ENCODE results near the gene PPP1R2.
A peak's percentile ranks its signal among the peaks of the same experiment; 100 is the strongest.

PPP1R2 gene

GRCh38 chr3:195555110-195555509 is 12.0 kb upstream of the PPP1R2 start:
- Histone ChIP-seq H3K36me3 (replicated peaks) (no peaks in the 10 kb centered on the region), H3K4me3 (no peak overlapping the region), H3K27me3 (ENCODE audit: low read depth) (0 out of 2 replicates have a peak, but pooled peaks cover 2% of the 10 kb centered on the region), H3K4me1 (no peaks in the 10 kb centered on the region; the same call in 1 of the 2 replicates), H3K9me3 (no peaks in the 10 kb centered on the region)
- in situ Hi-C loops (cut with MboI; ENCODE audit: low sequenced_read_pairs), result no loop called here
- DNase-seq (ENCODE audit: low spot score in 2 of 2), result no peak

- DNase-seq (ENCODE audit: low spot score in 2 of 2), result no peak
- no peaks in the 10 kb centered on the region for H3K9me3 ChIP-seq
- H3K27me3 ChIP-seq (ENCODE audit: low read depth), result peaks cover 2% of the 10 kb centered on the region; the same call in 1 of the 2 replicates
- no peak overlapping the region for H3K4me3 ChIP-seq
- H3K36me3 ChIP-seq (replicated peaks), result no peaks in the 10 kb centered on the region
- in situ Hi-C loops (cut with MboI; ENCODE audit: low sequenced_read_pairs), result no loop called here
- H3K4me1 ChIP-seq, result no peaks in the 10 kb centered on the region; the same call in 1 of the 2 replicates
Measured at GRCh38 chr3:195554458-195554857, 11.3 kb upstream of the PPP1R2 start.

GRCh38 chr3:195553268-195553667 is 10.1 kb upstream of the PPP1R2 start:
- Histone ChIP-seq H3K4me3 (no peak overlapping the region), H3K4me1 (peaks cover 12% of the 10 kb centered on the region), H3K9me3 (no peaks in the 10 kb centered on the region), H3K27me3 (ENCODE audit: low read depth) (peaks cover 2% of the 10 kb centered on the region; the same call in 1 of the 2 replicates), H3K36me3 (replicated peaks) (no peaks in the 10 kb centered on the region)
- in situ Hi-C loops (cut with MboI; ENCODE audit: low sequenced_read_pairs), result no loop called here
- DNase-seq (ENCODE audit: low spot score in 2 of 2), result no peak

- Histone ChIP-seq H3K27me3 (ENCODE audit: low read depth) (peaks cover 2% of the 10 kb centered on the region; the same call in 1 of the 2 replicates), H3K36me3 (replicated peaks) (no peaks in the 10 kb centered on the region), H3K9me3 (no peaks in the 10 kb centered on the region), H3K4me3 (no peak overlapping the region), H3K4me1 (peaks cover 18% of the 10 kb centered on the region)
- no peak for DNase-seq (ENCODE audit: low spot score in 2 of 2)
- in situ Hi-C loops (cut with MboI; ENCODE audit: low sequenced_read_pairs), result no loop called here
Measured at GRCh38 chr3:195551381-195551978, 8.4 kb upstream of the PPP1R2 start.

- in situ Hi-C loops (cut with MboI; ENCODE audit: low sequenced_read_pairs), result no loop called here
Measured at GRCh38 chr3:195550723-195551122, 7.6 kb upstream of the PPP1R2 start.

GRCh38 chr3:195549931-195550519 is 6.9 kb upstream of the PPP1R2 start:
- no peak for DNase-seq (ENCODE audit: low spot score in 2 of 2)
- in situ Hi-C loops (cut with MboI; ENCODE audit: low sequenced_read_pairs), result no loop called here
- H3K4me1 ChIP-seq, result peaks cover 18% of the 10 kb centered on the region
- no peaks in the 10 kb centered on the region for H3K36me3 ChIP-seq (replicated peaks)
- H3K27me3 ChIP-seq (ENCODE audit: low read depth), result peaks cover under 1% of the 10 kb centered on the region; the same call in 1 of the 2 replicates
- no peak overlapping the region for H3K4me3 ChIP-seq
- no peaks in the 10 kb centered on the region for H3K9me3 ChIP-seq

More at GRCh38 chr3:195550723-195551122, 7.6 kb upstream of the PPP1R2 start:
- no peaks in the 10 kb centered on the region for H3K36me3 ChIP-seq (replicated peaks)
- no peak overlapping the region for H3K4me3 ChIP-seq
- H3K4me1 ChIP-seq, result peaks cover 18% of the 10 kb centered on the region
- H3K27me3 ChIP-seq (ENCODE audit: low read depth), result peaks cover 2% of the 10 kb centered on the region; the same call in 1 of the 2 replicates
- no peak for DNase-seq (ENCODE audit: low spot score in 2 of 2)
- no peaks in the 10 kb centered on the region for H3K9me3 ChIP-seq

GRCh38 chr3:195548987-195549386 is 5.9 kb upstream of the PPP1R2 start:
- peak in 1 of 2 experiments; percentile 74 for DNase-seq (ENCODE audit: low spot score in 2 of 2)
- Histone ChIP-seq H3K4me1 (peaks cover 18% of the 10 kb centered on the region), H3K9me3 (no peaks in the 10 kb centered on the region), H3K36me3 (replicated peaks) (no peaks in the 10 kb centered on the region), H3K27me3 (ENCODE audit: low read depth) (no peaks in the 10 kb centered on the region; the same call in 1 of the 2 replicates), H3K4me3 (no peak overlapping the region)
- in situ Hi-C loops (cut with MboI; ENCODE audit: low sequenced_read_pairs), result no loop called here

- in situ Hi-C loops (cut with MboI; ENCODE audit: low sequenced_read_pairs), result no loop called here
- Histone ChIP-seq H3K4me1 (peaks cover 18% of the 10 kb centered on the region), H3K27me3 (ENCODE audit: low read depth) (no peaks in the 10 kb centered on the region; the same call in 1 of the 2 replicates), H3K4me3 (no peak overlapping the region), H3K9me3 (no peaks in the 10 kb centered on the region), H3K36me3 (replicated peaks) (no peaks in the 10 kb centered on the region)
- DNase-seq (ENCODE audit: low spot score in 2 of 2), result peak in 1 of 2 experiments; percentile 58
Measured at GRCh38 chr3:195548501-195548900, 5.4 kb upstream of the PPP1R2 start.

- Histone ChIP-seq H3K4me3 (no peak overlapping the region), H3K4me1 (peaks cover 18% of the 10 kb centered on the region), H3K9me3 (no peaks in the 10 kb centered on the region), H3K27me3 (ENCODE audit: low read depth) (no peaks in the 10 kb centered on the region; the same call in 1 of the 2 replicates), H3K36me3 (replicated peaks) (no peaks in the 10 kb centered on the region)
- in situ Hi-C loops (cut with MboI; ENCODE audit: low sequenced_read_pairs), result no loop called here
- no peak for DNase-seq (ENCODE audit: low spot score in 2 of 2)
Measured at GRCh38 chr3:195548006-195548405, 4.9 kb upstream of the PPP1R2 start.

GRCh38 chr3:195546130-195546560 is 3.0 kb upstream of the PPP1R2 start:
- in situ Hi-C loops (cut with MboI; ENCODE audit: low sequenced_read_pairs), result no loop called here
- DNase-seq (ENCODE audit: low spot score in 2 of 2), result no peak
- Histone ChIP-seq H3K4me3 (no peak overlapping the region), H3K9me3 (no peaks in the 10 kb centered on the region), H3K4me1 (peaks cover 18% of the 10 kb centered on the region), H3K27me3 (ENCODE audit: low read depth) (no peaks in the 10 kb centered on the region; the same call in 1 of the 2 replicates), H3K36me3 (replicated peaks) (no peaks in the 10 kb centered on the region)

GRCh38 chr3:195544634-195545033 is 1.5 kb upstream of the PPP1R2 start:
- Histone ChIP-seq H3K4me1 (peaks cover 18% of the 10 kb centered on the region), H3K27me3 (ENCODE audit: low read depth) (no peaks in the 10 kb centered on the region), H3K9me3 (no peaks in the 10 kb centered on the region), H3K36me3 (replicated peaks) (no peaks in the 10 kb centered on the region), H3K4me3 (no peak overlapping the region)
- no peak for DNase-seq (ENCODE audit: low spot score in 2 of 2)
- in situ Hi-C loops (cut with MboI; ENCODE audit: low sequenced_read_pairs), result no loop called here

- in situ Hi-C loops (cut with MboI; ENCODE audit: low sequenced_read_pairs), result no loop called here
- no peak overlapping the region for H3K4me3 ChIP-seq
Measured at GRCh38 chr3:195544230-195544536, 1.1 kb upstream of the PPP1R2 start.

GRCh38 chr3:195543500-195544229 is 540 bp upstream of the PPP1R2 start:
- DNase-seq (ENCODE audit: low spot score in 2 of 2), result no peak
- no peaks in the 10 kb centered on the region for H3K9me3 ChIP-seq
- H3K36me3 ChIP-seq (replicated peaks), result no peaks in the 10 kb centered on the region
- in situ Hi-C loops (cut with MboI; ENCODE audit: low sequenced_read_pairs), result no loop called here
- H3K4me1 ChIP-seq, result peaks cover 10% of the 10 kb centered on the region
- peak overlapping the region; percentile 87 for H3K4me3 ChIP-seq
- no peaks in the 10 kb centered on the region for H3K27me3 ChIP-seq (ENCODE audit: low read depth)

More at GRCh38 chr3:195544230-195544536, 1.1 kb upstream of the PPP1R2 start:
- DNase-seq (ENCODE audit: low spot score in 2 of 2), result no peak
- Histone ChIP-seq H3K4me1 (peaks cover 15% of the 10 kb centered on the region), H3K27me3 (ENCODE audit: low read depth) (no peaks in the 10 kb centered on the region), H3K9me3 (no peaks in the 10 kb centered on the region), H3K36me3 (replicated peaks) (no peaks in the 10 kb centered on the region)

- in situ Hi-C loops (cut with MboI; ENCODE audit: low sequenced_read_pairs), result no loop called here
- DNase-seq (ENCODE audit: low spot score in 2 of 2), result peak in 1 of 2 experiments; percentile 18
- no peaks in the 10 kb centered on the region for H3K4me1 ChIP-seq
- no peaks in the 10 kb centered on the region for H3K36me3 ChIP-seq (replicated peaks)
- peak overlapping the region; percentile 87 for H3K4me3 ChIP-seq
- no peaks in the 10 kb centered on the region for H3K9me3 ChIP-seq
- no peaks in the 10 kb centered on the region for H3K27me3 ChIP-seq (ENCODE audit: low read depth)
Measured at GRCh38 chr3:195542316-195542697, 818 bp downstream of the PPP1R2 start.

All from HAP-1 (cell line).